Fibroblast of mammary gland (primary cell): ENCODE measurements around the gene SLC23A2.

ENCODE experiments used
- DNase-seq: peaks from one replicate; pipeline ENCODE4 v3.0.0-alpha.2; 2010; ENCODE audit warnings: low read depth
- H3K4me3 ChIP-seq: 2 replicates; pipeline ENCODE4 v1.5.1; 2011; ENCODE audit warnings: low read depth, mild to moderate bottlenecking, low read length, moderate library complexity; ENCODE audit not compliant: control insufficient read depth
- CTCF ChIP-seq: conservative IDR thresholded peaks from 2 replicates; pipeline ENCODE4 v1.5.1; 2011; ENCODE audit warnings: low read depth, low read length, inconsistent platforms; ENCODE audit not compliant: control insufficient read depth, insufficient read depth

The SLC23A2 gene

GRCh38 chr20:4810426-4811019, 190.8 kb downstream of the SLC23A2 start:
- no peak overlapping the region for H3K4me3 ChIP-seq
- TF ChIP-seq CTCF, result no peak
- DNase-seq, result no peak

- TF ChIP-seq CTCF, result no peak
- DNase-seq, result no peak
- H3K4me3 ChIP-seq, result no peak overlapping the region
Observed at GRCh38 chr20:4809707-4810106, 191.6 kb downstream of the SLC23A2 start.

GRCh38 chr20:4808872-4809271, 192.4 kb downstream of the SLC23A2 start:
- no peak overlapping the region for H3K4me3 ChIP-seq
- DNase-seq, result no peak
- TF ChIP-seq CTCF, result no peak

- DNase-seq, result no peak
- TF ChIP-seq CTCF, result no peak
Observed at GRCh38 chr20:4805663-4806449, 195.5 kb downstream of the SLC23A2 start.

GRCh38 chr20:4802527-4802926, 198.8 kb downstream of the SLC23A2 start:
- no peak for DNase-seq
- no peak for TF ChIP-seq CTCF
- no peak overlapping the region for H3K4me3 ChIP-seq

More at GRCh38 chr20:4805663-4806449, 195.5 kb downstream of the SLC23A2 start:
- no peak overlapping the region for H3K4me3 ChIP-seq
